OCI-LY7 (cell line): ENCODE data around the gene ST6GALNAC6.

Experiments
- CTCF ChIP-seq: fragments of 200-600 bp; sonication (generic); conservative IDR thresholded peaks from 2 replicates; pipeline ENCODE4 v1.5.1; 2014; ENCODE audit warnings: mild to moderate bottlenecking, antibody characterized with exemption, low read length, moderate library complexity, mixed read lengths
- EZH2phosphoT487 ChIP-seq: fragments of 200-600 bp; sonication (generic); IDR thresholded peaks from 2 replicates; pipeline ENCODE4 v1.6.1; 2018; ENCODE audit warnings: low read depth, borderline replicate concordance, mild to moderate bottlenecking, mixed run types, antibody characterized with exemption, low read length, moderate library complexity, mixed read lengths

GRCh38 chr9:127898433-127899127 lies 823 bp downstream of the ST6GALNAC6 start:
- TF ChIP-seq CTCF: no peak
- no peak for TF ChIP-seq EZH2phosphoT487
